Measurements from ENCODE around the gene SOHLH1. TPM values are rescaled to one million over a fixed set of nuclear protein-coding genes. Genes with fewer than 3 reads are reported as not detected.

SOHLH1 gene
- total RNA-seq, 1 experiment from 2014 or later, result not detected

- Histone ChIP-seq H2AFZ (ENCODE audit: low read length) (no peak overlapping the region), H3K4me3 (ENCODE audit: low read length) (no peak overlapping the region), H3K9me2 (replicated peaks; ENCODE audit: low read length) (no peaks in the 10 kb centered on the region), H3K27me3 (ENCODE audit: low read length) (no peaks in the 10 kb centered on the region), H3K9ac (ENCODE audit: low read length) (no peak overlapping the region), H4K20me1 (ENCODE audit: low read length) (no peaks in the 10 kb centered on the region), H3K4me2 (ENCODE audit: low read length) (no peak overlapping the region), H3K4me1 (ENCODE audit: insufficient read depth, low read length) (no peaks in the 10 kb centered on the region), H3F3A (ENCODE audit: low read length, unreplicated experiment) (no peaks in the 10 kb centered on the region), H3K9me3 (ENCODE audit: low read length) (no peaks in the 10 kb centered on the region), H3K27ac (ENCODE audit: low read length) (no peak overlapping the region), H3K36me3 (ENCODE audit: low read depth, low read length) (no peaks in the 10 kb centered on the region), H3K79me2 (ENCODE audit: low read length) (no peaks in the 10 kb centered on the region)
- BruUV-seq (replicated peaks), result no TSS peak
- intact Hi-C loops (cut with micrococcal nuclease), result no loop called here
- DNase-seq (no peak), ATAC-seq (no peak)
- ChIA-PET CTCF (no interaction called here), POLR2A (ENCODE audit: unreplicated experiment) (no interaction called here)
- TF ChIP-seq EZH2phosphoT487 (IDR thresholded peaks at IDR 0.05; ENCODE audit: borderline replicate concordance, low read length), result no peak
- TF ChIP-seq EZH2 (IDR thresholded peaks at IDR 0.05; ENCODE audit: low read length, unreplicated experiment), result no peak
- no peak for TF ChIP-seq CTCF (conservative IDR thresholded peaks at IDR 0.05; ENCODE audit: low read depth, low read length)
Measured at GRCh38 chr9:135744333-135745070, 45.2 kb upstream of the SOHLH1 start.

GRCh38 chr9:135743546-135744332 is 44.5 kb upstream of the SOHLH1 start:
- intact Hi-C loops (cut with micrococcal nuclease), result no loop called here

More at GRCh38 chr9:135743546-135744332, 44.5 kb upstream of the SOHLH1 start:
- POLR2A ChIA-PET (ENCODE audit: unreplicated experiment), result no interaction called here
- DNase-seq, result no peak
- TF ChIP-seq EZH2phosphoT487 (IDR thresholded peaks at IDR 0.05; ENCODE audit: borderline replicate concordance, low read length), result no peak
- TF ChIP-seq CTCF (conservative IDR thresholded peaks at IDR 0.05; ENCODE audit: low read depth, low read length), result no peak
- BruUV-seq (replicated peaks), result no TSS peak
- ATAC-seq, result no peak
- Histone ChIP-seq H3K9me3 (ENCODE audit: low read length) (no peaks in the 10 kb centered on the region), H4K20me1 (ENCODE audit: low read length) (no peaks in the 10 kb centered on the region), H3K36me3 (ENCODE audit: low read depth, low read length) (no peaks in the 10 kb centered on the region), H3K9ac (ENCODE audit: low read length) (no peak overlapping the region), H3K79me2 (ENCODE audit: low read length) (no peaks in the 10 kb centered on the region), H2AFZ (ENCODE audit: low read length) (no peak overlapping the region), H3K4me3 (ENCODE audit: low read length) (no peak overlapping the region), H3K4me2 (ENCODE audit: low read length) (no peak overlapping the region), H3K4me1 (ENCODE audit: insufficient read depth, low read length) (no peaks in the 10 kb centered on the region), H3K27ac (ENCODE audit: low read length) (no peak overlapping the region), H3K27me3 (ENCODE audit: low read length) (no peaks in the 10 kb centered on the region), H3K9me2 (replicated peaks; ENCODE audit: low read length) (no peaks in the 10 kb centered on the region), H3F3A (ENCODE audit: low read length, unreplicated experiment) (no peaks in the 10 kb centered on the region)
- CTCF ChIA-PET, result no interaction called here
